ENCODE measurements around the gene MPP4.

The MPP4 gene

GRCh38 chr2:201631041-201631440 lies 67.4 kb downstream of the MPP4 start:
- H3K9me3 ChIP-seq (ENCODE audit: control insufficient read depth, insufficient read depth, low read length), result no peaks in the 10 kb centered on the region
- no peaks in the 10 kb centered on the region for H3K4me1 ChIP-seq (ENCODE audit: insufficient read depth, low read length)
- peaks cover 28% of the 10 kb centered on the region for H3K36me3 ChIP-seq (ENCODE audit: insufficient read depth, low read length)
- no peak overlapping the region for H3K9ac ChIP-seq (ENCODE audit: low read depth, low read length)

- Histone ChIP-seq H3K9me3 (ENCODE audit: control insufficient read depth, insufficient read depth, low read length) (no peaks in the 10 kb centered on the region), H3K36me3 (ENCODE audit: insufficient read depth, low read length) (peaks cover 30% of the 10 kb centered on the region), H3K9ac (ENCODE audit: low read depth, low read length) (no peak overlapping the region), H3K4me1 (ENCODE audit: insufficient read depth, low read length) (no peaks in the 10 kb centered on the region)
Observed at GRCh38 chr2:201630577-201630976, 67.9 kb downstream of the MPP4 start.

GRCh38 chr2:201628545-201628944 lies 69.9 kb downstream of the MPP4 start:
- peaks cover 24% of the 10 kb centered on the region for H3K36me3 ChIP-seq (ENCODE audit: insufficient read depth, low read length)
- no peaks in the 10 kb centered on the region for H3K9me3 ChIP-seq (ENCODE audit: control insufficient read depth, insufficient read depth, low read length)
- no peak overlapping the region for H3K9ac ChIP-seq (ENCODE audit: low read depth, low read length)
- no peaks in the 10 kb centered on the region for H3K4me1 ChIP-seq (ENCODE audit: insufficient read depth, low read length)

- H3K9me3 ChIP-seq (ENCODE audit: control insufficient read depth, insufficient read depth, low read length), result no peaks in the 10 kb centered on the region
- no peaks in the 10 kb centered on the region for H3K4me1 ChIP-seq (ENCODE audit: insufficient read depth, low read length)
- peaks cover 10% of the 10 kb centered on the region for H3K36me3 ChIP-seq (ENCODE audit: insufficient read depth, low read length)
- no peak overlapping the region for H3K9ac ChIP-seq (ENCODE audit: low read depth, low read length)
Observed at GRCh38 chr2:201622306-201622970, 76.0 kb downstream of the MPP4 start.

GRCh38 chr2:201621293-201621999 lies 77.0 kb downstream of the MPP4 start:
- no peak overlapping the region for H3K9ac ChIP-seq (ENCODE audit: low read depth, low read length)
- H3K4me1 ChIP-seq (ENCODE audit: insufficient read depth, low read length), result no peaks in the 10 kb centered on the region
- peaks cover 10% of the 10 kb centered on the region for H3K36me3 ChIP-seq (ENCODE audit: insufficient read depth, low read length)
- H3K9me3 ChIP-seq (ENCODE audit: control insufficient read depth, insufficient read depth, low read length), result no peaks in the 10 kb centered on the region

GRCh38 chr2:201618744-201619662 lies 79.4 kb downstream of the MPP4 start:
- H3K9ac ChIP-seq (ENCODE audit: low read depth, low read length), result no peak overlapping the region
- peaks cover 5% of the 10 kb centered on the region; the same call in 1 of the 2 replicates for H3K36me3 ChIP-seq (ENCODE audit: insufficient read depth, low read length)
- H3K4me1 ChIP-seq (ENCODE audit: insufficient read depth, low read length), result no peaks in the 10 kb centered on the region
- no peaks in the 10 kb centered on the region for H3K9me3 ChIP-seq (ENCODE audit: control insufficient read depth, insufficient read depth, low read length)

GRCh38 chr2:201608021-201608420 lies 90.4 kb downstream of the MPP4 start:
- 0 out of 2 replicates have a peak, but pooled peaks cover 2% of the 10 kb centered on the region for H3K9me3 ChIP-seq (ENCODE audit: control insufficient read depth, insufficient read depth, low read length)
- no peaks in the 10 kb centered on the region for H3K4me1 ChIP-seq (ENCODE audit: insufficient read depth, low read length)
- H3K36me3 ChIP-seq (ENCODE audit: insufficient read depth, low read length), result no peaks in the 10 kb centered on the region
- no peak overlapping the region for H3K9ac ChIP-seq (ENCODE audit: low read depth, low read length)

GRCh38 chr2:201607568-201607967 lies 90.9 kb downstream of the MPP4 start:
- Histone ChIP-seq H3K9me3 (ENCODE audit: control insufficient read depth, insufficient read depth, low read length) (0 out of 2 replicates have a peak, but pooled peaks cover 2% of the 10 kb centered on the region), H3K4me1 (ENCODE audit: insufficient read depth, low read length) (no peaks in the 10 kb centered on the region), H3K9ac (ENCODE audit: low read depth, low read length) (no peak overlapping the region), H3K36me3 (ENCODE audit: insufficient read depth, low read length) (no peaks in the 10 kb centered on the region)

GRCh38 chr2:201600906-201601305 lies 97.5 kb downstream of the MPP4 start:
- Histone ChIP-seq H3K9me3 (ENCODE audit: control insufficient read depth, insufficient read depth, low read length) (no peaks in the 10 kb centered on the region), H3K9ac (ENCODE audit: low read depth, low read length) (no peak overlapping the region), H3K36me3 (ENCODE audit: insufficient read depth, low read length) (no peaks in the 10 kb centered on the region), H3K4me1 (ENCODE audit: insufficient read depth, low read length) (no peaks in the 10 kb centered on the region)

- Histone ChIP-seq H3K4me1 (ENCODE audit: insufficient read depth, low read length) (no peaks in the 10 kb centered on the region), H3K9ac (ENCODE audit: low read depth, low read length) (no peak overlapping the region), H3K36me3 (ENCODE audit: insufficient read depth, low read length) (no peaks in the 10 kb centered on the region), H3K9me3 (ENCODE audit: control insufficient read depth, insufficient read depth, low read length) (no peaks in the 10 kb centered on the region)
Observed at GRCh38 chr2:201597397-201597796, 101.0 kb downstream of the MPP4 start.

All from ES-I3 (cell line).